GM19467 (cell line): ENCODE results near the gene NPC1L1.

Source experiments
- ATAC-seq: cut with Tn5 transposase; IDR thresholded peaks from one replicate; pipeline ENCODE4 v1.9.1; 2021; ENCODE audit warnings: mild to moderate bottlenecking, moderate library complexity; ENCODE audit not compliant: unreplicated experiment

The NPC1L1 gene, protein sequence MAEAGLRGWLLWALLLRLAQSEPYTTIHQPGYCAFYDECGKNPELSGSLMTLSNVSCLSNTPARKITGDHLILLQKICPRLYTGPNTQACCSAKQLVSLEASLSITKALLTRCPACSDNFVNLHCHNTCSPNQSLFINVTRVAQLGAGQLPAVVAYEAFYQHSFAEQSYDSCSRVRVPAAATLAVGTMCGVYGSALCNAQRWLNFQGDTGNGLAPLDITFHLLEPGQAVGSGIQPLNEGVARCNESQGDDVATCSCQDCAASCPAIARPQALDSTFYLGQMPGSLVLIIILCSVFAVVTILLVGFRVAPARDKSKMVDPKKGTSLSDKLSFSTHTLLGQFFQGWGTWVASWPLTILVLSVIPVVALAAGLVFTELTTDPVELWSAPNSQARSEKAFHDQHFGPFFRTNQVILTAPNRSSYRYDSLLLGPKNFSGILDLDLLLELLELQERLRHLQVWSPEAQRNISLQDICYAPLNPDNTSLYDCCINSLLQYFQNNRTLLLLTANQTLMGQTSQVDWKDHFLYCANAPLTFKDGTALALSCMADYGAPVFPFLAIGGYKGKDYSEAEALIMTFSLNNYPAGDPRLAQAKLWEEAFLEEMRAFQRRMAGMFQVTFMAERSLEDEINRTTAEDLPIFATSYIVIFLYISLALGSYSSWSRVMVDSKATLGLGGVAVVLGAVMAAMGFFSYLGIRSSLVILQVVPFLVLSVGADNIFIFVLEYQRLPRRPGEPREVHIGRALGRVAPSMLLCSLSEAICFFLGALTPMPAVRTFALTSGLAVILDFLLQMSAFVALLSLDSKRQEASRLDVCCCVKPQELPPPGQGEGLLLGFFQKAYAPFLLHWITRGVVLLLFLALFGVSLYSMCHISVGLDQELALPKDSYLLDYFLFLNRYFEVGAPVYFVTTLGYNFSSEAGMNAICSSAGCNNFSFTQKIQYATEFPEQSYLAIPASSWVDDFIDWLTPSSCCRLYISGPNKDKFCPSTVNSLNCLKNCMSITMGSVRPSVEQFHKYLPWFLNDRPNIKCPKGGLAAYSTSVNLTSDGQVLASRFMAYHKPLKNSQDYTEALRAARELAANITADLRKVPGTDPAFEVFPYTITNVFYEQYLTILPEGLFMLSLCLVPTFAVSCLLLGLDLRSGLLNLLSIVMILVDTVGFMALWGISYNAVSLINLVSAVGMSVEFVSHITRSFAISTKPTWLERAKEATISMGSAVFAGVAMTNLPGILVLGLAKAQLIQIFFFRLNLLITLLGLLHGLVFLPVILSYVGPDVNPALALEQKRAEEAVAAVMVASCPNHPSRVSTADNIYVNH (N-terminal part only)

DNA sequence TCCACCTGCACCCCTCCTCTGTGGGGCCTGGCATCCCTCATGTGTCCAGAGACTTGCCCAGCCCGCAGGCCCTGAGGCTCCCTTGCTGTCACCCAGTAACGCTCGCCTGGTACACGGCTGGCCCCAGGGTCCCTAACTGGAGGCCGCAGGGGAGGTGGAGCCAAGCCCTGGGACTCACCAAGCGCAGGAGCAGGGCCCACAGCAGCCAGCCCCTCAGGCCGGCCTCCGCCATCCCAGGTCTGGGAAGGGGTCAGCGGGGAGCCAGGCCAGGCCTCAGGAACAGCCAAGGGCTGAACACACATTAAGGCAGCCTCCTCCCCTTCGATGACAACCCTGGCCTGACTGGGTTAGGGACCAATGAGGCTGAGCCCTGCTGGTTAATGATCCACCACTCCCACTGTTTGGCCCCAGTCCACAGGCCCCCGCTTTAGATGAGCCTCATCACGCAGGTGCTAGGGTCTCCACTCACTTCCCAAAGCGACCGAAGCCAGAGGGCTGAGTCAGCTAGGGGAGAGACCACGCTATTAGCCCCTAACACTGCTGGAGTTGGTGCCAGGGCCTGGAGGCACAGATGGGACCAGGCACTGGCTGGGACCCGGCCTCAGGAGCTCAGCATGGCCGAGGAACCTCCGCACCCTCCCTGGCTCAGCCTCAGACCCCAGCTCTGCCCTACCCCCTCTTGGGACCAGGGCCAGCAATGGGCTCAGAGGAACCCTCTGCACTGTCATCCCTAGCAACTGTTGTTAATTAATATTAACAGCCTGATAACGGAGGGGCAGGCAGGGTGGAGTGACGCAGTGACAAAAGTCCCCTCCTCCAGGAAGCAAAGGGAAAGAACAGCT is at the start of gene NPC1L1:
TSS of gene NPC1L1 (minus strand) at position 303 of the 842 bp plus-strand sequence. CDS start at position 232, 71 bp downstream.
- no peak for ATAC-seq

DNA sequence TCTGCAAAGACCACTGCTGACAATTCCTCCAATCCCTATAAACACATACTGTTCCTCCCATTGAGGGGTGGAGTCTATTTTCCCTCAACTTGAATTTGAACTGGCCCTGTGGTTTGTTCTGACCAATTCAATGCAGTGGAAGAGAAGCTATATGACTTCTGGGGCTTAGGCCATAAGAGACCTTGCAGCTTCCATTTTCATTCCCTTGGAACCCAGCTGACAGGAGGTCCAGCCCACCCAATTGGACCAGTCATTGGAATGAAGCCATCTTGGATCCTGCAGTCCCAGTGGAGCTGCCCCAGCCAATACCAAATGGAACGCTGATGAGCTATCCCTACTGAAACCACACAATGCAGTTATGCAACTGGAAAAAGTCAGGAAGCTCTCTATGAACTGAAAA is 49.8 kb upstream of the NPC1L1 start:
- no peak for ATAC-seq

DNA sequence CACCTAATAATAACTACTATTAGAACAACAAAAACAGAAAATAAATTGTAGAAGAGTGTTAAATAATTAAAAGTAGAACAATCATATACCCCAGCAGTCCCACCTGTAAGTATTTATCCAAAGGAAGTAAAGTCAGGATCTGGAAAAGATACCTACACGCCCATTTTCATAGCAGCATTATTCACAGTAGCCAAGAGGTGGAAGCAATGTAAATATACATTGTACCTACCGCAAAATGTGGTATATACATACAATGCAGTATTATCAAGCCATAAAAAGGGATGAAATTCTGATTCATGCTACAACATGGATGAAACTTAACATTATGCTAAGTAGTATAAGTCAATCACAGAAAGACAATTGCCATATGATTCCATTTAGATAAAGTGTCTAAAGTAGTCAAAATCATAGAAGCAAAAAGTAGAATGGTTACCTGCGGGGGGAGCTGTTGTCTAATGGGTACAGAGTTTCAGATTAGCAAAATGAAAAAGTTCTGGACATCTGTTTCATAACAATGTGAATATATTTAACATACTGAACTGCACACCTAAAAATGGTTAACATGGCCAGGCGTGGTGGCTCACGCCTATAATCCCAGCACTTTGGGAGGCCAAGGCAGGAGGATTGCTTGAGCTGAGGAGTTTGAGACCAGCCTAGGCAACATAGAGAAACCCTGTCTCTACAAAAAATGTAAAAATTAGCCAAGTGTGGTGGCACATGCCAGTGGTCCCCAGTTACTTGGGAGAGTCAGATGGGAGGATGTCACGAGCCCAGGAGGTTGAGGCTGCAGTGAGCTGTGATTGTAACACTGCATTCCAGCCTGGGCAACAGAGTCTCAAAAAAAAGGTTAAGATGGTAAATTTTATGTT is 46.9 kb upstream of the NPC1L1 start:
- no peak for ATAC-seq

DNA sequence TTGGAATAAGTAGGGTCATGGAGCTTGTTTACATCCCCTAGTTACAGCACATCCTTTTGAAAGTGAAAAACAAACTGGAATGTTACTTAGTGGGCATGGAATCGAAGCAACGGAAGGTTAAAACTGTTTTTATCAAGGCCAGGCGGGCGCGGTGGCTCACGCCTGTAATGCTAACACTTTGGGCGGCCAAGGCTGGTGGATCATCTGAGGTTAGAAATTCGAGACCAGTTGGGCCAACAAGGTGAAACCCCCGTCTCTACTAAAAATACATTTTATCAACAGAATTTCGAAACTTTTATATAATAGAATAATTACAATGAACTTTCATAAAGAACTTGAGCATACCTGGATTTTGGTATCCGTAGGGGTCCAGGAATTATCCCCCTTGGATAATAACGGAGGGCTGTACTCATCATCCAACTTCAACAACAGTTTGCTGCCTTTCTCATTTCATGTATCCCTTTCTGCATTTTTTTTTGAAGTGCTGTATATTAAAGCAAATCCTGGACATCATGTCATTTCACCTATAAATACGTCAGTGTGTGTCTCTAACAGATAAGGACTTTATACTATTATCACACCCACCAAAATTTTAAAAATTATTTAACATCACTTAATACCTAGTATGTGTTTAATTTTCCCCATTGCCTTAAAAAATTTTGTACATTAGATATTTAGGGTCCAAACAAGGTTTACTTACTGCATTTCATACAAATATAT is 42.2 kb upstream of the NPC1L1 start:
- no peak for ATAC-seq

DNA sequence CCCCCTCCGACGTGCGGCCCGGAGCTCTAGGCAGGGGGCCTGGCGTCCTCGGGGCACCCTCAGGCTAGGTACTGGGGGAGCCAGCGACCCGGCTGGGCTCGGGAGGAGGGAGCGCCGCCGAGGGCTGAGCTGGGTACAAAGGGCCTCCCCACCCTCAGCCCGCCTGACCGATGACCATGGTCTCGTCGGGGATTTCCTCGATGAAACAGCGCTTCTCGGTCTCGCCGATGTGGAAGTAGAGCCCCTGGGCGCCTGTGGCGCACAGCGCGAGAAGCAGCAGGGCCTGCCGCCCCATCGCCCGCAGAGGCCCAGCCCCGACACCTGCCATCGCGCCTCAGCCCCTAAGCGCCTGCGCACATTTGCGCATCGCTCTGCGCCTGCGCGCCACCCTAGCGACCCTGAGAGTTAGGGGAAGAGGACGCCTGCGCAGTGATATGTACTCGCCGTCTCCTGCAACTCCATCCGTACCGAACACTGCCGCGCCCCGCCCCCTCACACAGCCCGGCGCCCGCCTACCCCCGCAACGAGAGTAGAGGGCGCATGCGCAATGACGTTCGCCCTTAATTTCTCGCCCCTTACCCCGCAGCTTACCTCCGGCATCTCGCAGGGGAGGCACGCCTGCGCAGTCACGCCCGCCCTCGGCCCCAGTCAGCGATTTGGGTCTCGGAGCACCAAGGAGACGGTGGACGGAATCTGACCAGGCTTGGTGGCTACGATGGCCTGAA is 40.9 kb upstream of the NPC1L1 start, which contains the start of gene TMED4:
TSS of gene TMED4 (minus strand) at position 353 of the 725 bp plus-strand sequence. CDS start at position 328, 25 bp downstream.
- ATAC-seq: peak; percentile 81

DNA sequence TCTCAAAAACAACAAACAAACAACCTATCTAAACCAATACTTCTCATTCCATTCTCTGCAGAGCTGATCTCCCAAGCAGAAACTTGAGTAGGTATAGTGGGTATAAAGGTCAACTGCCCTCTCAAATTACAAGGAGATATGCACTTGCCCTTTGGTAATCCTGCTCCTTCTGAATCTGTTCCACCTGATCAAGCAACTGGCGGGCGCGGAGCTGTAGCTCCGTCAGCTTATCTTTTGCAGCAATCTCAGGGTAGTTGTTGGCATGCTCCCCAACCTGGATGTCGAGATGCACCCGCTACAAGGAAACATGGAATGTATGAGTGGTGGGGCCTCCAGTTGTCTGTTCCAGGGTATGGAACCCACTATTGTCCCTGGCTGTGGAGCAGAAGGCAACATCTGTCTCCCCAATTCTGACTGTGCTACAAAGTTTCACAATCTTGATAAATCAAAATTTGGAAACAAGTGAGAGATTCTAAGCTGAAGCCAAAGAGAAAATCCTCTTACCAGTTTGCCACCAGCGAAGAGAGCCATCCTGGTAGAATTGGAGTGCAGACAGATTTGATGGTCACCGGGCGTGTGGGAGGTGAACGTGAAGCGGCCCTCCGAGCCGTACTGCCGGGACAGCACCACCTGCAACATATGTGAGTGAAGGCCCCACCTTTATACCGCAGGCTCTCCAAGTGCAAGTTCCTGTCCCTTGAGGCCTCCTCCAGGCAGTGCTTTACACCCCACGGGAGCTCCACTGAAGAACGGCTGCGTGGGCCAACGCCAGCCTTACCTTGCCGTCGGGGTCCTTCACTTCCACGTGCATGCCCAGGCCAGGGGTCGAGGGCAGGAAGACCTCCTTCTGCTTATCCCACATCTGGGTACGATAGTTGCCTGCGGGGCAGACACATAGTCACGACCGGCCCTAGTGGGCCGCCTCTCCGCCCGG is 40.1 kb upstream of the NPC1L1 start:
- peak; percentile 25 for ATAC-seq

DNA sequence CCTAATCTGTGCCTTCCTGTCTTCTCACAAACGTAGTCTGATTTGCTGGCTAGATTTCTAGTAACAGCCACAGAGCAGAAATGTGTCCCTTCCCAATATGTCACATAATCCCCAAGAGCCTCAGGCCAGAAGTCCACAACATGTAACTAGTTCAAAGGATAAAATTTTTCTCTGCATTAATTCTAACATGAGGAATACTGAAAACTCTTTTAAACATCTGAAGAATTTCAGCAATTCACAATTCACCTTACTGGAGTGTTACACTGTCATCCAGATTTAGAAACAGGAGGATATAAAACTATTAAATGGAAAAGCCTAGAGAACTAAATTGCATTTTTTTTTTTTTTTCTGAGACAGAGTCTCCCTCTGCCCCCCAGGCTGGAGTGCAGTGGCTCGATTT is 35.1 kb upstream of the NPC1L1 start:
- ATAC-seq: no peak

DNA sequence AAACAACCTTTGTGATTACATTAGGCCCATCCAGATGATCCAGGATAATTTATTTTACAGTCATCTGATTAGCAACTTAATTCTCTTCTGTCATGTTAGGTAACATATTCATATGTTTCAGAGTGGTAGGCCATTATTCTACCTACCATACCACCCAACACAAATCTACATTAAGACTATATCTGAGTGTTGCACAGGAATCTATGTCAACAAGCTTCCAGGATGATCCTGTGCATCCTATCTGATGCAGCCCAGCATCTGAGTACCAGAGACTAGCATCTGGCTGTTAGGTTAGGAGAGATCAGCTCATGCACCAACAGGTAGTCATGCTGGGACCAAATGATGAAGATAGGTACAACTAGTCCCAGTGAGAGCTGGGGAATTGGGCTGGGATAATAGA is 33.9 kb upstream of the NPC1L1 start:
- no peak for ATAC-seq

DNA sequence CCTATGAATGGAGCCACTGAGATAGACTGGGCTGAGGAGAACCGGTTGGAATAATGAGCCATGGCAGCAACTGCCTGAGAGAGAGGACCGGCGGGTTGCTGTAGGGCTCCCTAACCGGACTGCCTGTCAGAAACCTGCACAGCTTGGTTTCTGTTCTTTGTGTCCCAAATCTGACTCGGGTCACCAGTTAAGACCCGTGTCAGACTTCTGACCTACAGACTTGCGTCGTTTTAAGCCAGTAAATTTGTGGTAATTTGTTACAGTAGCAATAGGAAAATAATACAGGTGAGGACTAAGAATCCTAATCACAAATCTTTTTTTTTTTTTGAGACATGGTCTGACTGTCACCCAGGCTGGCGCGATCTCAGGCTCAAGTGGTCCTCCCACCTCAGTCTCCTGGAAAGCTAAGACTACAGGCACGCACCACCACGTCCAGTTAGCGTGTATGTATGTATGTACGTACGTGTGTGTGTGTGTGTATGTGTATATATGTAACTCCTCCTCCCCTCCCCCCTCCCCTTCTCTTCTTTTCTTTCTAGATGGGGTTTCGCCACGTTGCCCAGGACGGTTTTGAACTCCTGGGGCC is 33.2 kb upstream of the NPC1L1 start:
- ATAC-seq: no peak

DNA sequence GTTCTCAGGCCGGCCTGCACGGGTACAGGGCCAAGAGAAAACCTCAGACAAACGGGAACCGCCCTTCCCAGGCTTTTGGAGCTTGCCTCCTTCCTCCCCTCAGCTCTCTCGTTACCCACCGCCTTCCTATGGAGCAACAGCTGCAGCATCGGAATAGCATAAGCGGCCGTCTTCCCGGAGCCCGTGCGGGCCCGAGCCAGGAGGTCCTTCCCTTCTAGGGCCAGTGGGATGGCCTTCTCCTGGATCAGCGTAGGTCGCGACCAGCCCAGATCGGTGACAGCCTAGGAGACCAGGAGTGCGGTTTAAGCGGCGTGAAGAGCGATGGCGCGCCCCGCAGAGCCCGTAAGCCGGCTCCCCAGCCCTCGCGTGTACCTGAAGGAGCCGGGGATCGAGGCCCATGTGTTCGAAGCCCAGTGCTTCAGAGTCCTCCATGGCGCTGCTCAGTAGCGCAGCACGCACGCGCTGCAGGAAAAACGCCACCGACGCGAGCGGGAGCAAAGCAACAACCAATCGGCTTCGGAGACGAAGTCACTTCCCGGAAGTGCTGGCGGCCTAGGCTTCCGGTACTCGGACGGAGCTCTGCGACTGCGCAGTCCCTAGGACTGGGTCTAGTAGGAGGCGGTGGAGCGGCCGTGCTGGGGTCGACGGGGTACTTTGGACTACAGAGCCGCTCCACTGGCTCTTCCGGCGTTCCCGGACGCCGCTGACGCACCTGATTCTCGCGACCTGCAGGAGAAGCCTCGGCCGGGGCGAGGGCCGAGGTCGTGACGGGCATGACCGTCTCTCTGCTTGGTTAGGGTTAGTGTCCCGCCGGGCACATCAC is 32.5 kb upstream of the NPC1L1 start, which contains the start of gene DDX56:
TSS of gene DDX56 (minus strand) at position 445 of the 823 bp plus-strand sequence. CDS start at position 432, 13 bp downstream.
- ATAC-seq: peak; percentile 95

DNA sequence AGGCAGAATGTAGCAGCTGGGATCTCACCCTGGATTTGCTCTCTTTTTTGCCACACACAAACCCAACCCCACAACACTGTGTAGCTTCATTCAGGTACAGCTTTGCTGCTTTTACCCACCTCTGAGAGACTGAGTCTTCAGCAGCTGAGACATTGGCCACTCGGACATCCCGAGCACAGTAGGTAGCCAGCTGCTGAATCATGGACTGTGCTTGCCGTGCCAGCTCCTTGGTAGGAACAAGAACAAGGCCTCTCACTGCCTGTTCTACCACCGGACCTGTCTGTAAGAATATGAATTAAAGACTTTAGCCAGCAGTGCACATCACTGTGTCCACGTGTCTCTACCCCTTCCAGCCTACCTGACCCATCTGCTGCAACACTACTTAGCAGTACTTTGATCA is 31.6 kb upstream of the NPC1L1 start:
- ATAC-seq: no peak

DNA sequence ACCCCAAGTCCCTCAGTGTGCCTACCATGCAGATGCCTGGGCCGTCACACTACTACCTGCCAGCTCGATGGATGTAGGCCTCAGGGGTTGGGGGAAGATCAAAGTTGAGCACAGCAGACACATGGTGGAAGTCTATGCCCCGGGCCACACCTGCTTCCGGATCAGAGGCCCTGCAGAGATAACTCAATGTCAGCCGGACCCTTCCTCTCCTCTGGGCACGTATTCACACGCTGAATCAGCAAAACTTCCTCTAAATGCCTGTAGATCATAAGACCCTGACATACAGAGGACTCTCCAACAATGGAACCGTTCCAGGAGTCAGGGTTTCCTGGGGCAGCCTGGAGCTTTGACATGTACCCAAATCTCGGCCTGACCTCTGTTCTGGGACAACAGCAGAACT is 28.8 kb upstream of the NPC1L1 start:
- no peak for ATAC-seq

DNA sequence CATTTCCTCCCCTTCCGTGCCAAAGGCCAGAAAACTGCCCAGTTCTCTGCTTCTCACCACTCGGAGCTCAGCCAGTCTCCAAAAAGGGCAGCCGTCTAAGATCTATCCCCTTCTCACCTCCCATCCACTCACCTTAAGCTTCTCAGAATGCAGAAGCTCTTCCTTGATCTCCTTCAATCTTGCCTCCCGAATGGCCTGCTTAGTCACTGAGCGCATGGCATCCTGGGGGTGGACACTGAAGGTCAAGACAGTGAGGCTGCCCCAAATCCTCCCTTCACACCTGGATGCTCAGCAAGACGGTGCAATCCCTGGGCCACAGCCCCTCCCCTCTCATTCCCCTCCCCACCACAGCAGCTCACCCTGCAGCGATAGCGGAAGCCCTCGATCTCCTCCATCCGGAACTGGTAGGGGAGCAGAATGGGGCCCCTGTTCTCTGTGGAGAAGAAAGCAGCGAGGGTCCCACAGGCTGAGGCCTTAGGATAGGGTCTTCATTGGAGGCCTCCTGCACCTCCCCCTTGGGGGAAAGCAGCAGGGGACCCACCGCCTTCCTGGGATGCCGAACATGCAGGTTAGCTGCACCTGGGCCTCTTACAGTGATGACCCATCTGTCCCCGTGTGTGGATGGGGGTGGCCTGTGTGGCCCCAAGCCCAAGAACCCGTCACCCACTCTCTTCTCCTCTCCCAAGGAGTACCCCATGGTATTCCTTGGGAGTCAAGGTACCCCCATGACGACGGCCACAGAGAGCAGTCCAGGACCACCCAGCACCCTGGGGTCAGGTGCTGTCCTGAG is 27.8 kb upstream of the NPC1L1 start:
- no peak for ATAC-seq

DNA sequence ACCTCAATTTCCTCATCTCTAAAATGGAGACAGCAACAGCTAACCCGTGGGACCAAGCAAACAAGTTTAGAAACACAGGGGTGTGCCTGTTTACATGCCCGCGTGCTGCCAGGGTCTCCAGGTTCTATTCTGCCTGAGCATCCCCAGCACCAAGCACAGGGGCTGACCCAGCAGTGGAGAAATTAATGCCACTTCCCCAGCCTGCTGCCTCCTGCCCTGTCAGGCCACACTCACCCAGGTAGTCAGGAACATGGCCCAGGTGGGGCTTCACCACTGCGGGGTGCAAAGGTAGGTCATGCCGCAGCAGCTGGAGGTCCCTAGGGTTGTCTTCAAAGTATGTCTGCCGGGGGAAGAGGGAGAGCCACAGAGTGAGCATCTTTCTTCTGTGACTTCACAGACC is 26.8 kb upstream of the NPC1L1 start:
- ATAC-seq: no peak
